Neural cell (in vitro differentiated cells): Measurements from ENCODE around the gene FZD7.

ENCODE experiments used
- TAF1 ChIP-seq: IDR thresholded peaks from 2 replicates; pipeline ENCODE4 v1.6.1; 2012; ENCODE audit warnings: low read depth
- TF ChIP-seq, protein P1 (sequence below): fragments of 450-650 bp; IDR thresholded peaks from 2 replicates; pipeline ENCODE4 v1.5.1; 2014; ENCODE audit warnings: antibody characterized with exemption, mild to moderate bottlenecking, moderate library complexity; ENCODE audit not compliant: poor library complexity, severe bottlenecking
- TF ChIP-seq, protein P2 (sequence below): IDR thresholded peaks from 2 replicates; pipeline ENCODE4 v1.6.1; 2012; ENCODE audit warnings: borderline replicate concordance

DNA sequence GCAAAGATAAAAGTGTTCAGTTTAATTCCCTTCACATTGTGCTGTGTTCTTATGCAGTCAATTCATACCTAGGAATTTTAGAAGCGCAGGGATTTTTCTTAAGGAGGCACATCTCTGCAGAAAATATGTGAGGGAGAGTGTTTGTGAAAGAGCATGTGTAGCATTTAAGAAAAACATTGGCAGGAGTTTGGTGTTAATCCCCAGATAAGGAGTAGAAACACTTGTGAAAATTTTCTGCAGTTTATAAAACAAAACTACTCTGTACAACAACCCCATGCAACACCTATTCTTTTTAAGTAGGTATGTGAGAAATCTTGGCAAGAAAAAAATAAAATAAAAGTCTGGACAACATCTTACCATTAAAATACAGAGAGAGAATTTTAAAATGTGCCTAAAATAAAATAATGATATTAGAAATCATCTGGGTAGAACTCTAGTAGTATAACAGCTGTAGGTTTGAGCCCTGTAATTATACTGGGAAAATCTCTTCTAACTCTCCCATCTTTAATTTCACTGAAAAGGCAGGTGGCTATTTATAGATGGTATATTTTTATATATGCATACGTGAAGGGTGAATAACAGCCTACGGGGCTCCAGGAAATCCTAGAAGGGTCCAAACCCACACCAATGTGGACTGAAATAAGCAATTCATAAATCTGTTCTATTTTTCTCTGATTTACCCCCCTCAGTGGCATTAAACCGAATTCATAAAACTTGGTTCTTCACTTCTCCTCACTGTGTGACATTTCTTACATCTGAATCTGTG lies 6.6 kb downstream of the FZD7 start:
- TF ChIP-seq, protein P1, sequence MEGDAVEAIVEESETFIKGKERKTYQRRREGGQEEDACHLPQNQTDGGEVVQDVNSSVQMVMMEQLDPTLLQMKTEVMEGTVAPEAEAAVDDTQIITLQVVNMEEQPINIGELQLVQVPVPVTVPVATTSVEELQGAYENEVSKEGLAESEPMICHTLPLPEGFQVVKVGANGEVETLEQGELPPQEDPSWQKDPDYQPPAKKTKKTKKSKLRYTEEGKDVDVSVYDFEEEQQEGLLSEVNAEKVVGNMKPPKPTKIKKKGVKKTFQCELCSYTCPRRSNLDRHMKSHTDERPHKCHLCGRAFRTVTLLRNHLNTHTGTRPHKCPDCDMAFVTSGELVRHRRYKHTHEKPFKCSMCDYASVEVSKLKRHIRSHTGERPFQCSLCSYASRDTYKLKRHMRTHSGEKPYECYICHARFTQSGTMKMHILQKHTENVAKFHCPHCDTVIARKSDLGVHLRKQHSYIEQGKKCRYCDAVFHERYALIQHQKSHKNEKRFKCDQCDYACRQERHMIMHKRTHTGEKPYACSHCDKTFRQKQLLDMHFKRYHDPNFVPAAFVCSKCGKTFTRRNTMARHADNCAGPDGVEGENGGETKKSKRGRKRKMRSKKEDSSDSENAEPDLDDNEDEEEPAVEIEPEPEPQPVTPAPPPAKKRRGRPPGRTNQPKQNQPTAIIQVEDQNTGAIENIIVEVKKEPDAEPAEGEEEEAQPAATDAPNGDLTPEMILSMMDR: no peak
- TF ChIP-seq TAF1: no peak
- TF ChIP-seq, protein P2, sequence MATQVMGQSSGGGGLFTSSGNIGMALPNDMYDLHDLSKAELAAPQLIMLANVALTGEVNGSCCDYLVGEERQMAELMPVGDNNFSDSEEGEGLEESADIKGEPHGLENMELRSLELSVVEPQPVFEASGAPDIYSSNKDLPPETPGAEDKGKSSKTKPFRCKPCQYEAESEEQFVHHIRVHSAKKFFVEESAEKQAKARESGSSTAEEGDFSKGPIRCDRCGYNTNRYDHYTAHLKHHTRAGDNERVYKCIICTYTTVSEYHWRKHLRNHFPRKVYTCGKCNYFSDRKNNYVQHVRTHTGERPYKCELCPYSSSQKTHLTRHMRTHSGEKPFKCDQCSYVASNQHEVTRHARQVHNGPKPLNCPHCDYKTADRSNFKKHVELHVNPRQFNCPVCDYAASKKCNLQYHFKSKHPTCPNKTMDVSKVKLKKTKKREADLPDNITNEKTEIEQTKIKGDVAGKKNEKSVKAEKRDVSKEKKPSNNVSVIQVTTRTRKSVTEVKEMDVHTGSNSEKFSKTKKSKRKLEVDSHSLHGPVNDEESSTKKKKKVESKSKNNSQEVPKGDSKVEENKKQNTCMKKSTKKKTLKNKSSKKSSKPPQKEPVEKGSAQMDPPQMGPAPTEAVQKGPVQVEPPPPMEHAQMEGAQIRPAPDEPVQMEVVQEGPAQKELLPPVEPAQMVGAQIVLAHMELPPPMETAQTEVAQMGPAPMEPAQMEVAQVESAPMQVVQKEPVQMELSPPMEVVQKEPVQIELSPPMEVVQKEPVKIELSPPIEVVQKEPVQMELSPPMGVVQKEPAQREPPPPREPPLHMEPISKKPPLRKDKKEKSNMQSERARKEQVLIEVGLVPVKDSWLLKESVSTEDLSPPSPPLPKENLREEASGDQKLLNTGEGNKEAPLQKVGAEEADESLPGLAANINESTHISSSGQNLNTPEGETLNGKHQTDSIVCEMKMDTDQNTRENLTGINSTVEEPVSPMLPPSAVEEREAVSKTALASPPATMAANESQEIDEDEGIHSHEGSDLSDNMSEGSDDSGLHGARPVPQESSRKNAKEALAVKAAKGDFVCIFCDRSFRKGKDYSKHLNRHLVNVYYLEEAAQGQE: no peak
